ELR (cell line): ENCODE measurements around the gene DTNB.

Source experiments
- DNase-seq: peaks from one replicate; pipeline ENCODE4 v3.0.0-alpha.2; 2015; ENCODE audit warnings: low read depth

The DTNB gene

DNA sequence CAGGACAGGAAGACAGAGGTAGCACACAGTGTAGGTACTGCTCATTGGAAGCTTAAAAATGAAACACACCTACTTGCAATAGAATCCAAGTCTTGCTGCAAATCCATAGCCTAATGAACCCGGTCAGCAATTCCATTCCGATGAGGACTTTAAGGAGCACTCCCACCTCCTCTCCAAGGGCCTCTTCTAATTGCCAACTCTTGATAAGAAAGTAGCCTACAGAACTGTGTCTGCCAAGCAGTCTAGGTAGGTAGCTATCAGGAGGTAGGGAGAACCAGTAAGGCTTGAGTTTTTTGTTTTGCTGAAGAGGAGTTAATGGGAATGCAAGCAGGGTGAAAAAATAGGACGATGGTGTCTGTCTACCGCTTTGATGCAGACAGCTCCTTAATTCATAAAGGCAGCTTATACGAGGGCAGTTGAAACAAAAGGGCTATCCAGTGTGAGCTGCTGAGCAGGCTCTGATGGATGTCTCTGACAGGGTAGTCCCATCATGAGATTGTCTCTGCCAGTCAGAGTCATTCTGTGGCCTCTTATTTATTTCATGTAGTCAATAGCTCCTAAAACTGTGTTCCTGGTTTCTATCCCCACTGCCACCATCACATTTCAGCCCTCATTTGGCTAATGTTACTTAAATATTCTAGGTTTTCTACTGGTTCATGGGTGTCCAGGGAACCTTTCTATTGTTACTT, 176.0 kb downstream of the DTNB start:
- no peak for DNase-seq

GRCh38 chr2:25494616-25495015, 178.8 kb downstream of the DTNB start:
- no peak for DNase-seq

GRCh38 chr2:25493207-25493606, 180.2 kb downstream of the DTNB start:
- DNase-seq = no peak

DNA sequence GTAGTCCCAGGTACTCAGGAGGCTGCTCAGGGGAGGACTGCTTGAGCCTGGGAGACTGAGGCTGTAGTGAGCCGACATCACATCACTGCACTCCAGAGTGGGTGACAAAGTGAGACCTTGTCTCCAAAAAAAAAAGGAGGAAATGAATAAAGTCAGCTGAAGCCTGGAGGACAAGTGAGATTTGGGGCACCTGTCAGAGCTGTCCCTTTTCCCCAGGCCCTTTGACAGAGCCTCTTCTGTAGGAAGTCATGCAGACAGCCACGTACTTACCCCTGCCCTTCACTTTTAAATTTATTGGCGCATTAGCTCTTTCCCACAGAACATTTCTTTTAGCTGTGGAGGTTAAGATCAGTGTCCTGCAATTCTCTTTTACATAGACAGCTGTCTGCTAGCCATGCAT, 180.7 kb downstream of the DTNB start:
- no peak for DNase-seq

- peak; percentile 47 for DNase-seq
These were observed 181.3 kb downstream of the DTNB start for GRCh38 chr2:25491966-25492532.

DNA sequence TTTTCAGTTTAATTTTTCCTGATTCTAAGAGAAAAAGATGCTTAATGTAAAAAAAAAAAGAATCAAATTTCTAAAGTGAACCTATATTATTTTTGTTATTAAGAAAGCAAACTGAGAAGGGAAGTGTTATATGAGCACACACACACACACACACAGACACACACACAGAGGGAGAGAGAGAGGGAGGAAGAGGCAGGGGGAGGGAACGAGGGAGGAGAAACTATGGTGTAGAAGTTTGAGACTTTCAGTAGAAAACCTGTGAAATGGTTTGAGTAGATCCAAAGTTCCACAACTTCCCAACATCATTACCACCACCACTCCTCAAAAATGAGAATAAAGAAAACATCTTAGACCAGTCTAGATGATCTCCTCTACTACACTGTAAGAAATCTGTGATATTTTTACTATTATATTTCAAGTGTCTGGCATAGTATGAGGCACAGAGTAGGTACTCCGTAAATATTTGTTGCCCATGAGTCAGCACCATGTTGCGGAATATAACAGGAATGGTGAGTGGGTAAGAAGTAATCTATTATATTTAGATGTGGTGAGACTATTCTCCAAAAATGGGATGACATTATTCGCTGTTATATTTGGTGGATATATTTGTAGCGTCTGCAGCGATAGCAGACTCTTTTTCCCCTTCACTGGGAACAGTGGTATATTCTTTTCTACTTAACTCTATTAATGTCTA, 182.2 kb downstream of the DTNB start:
- peak; percentile 50 for DNase-seq

GRCh38 chr2:25490217-25490616, 183.2 kb downstream of the DTNB start:
- no peak for DNase-seq

- DNase-seq = no peak
These were observed 183.7 kb downstream of the DTNB start for GRCh38 chr2:25489631-25490030.

DNA sequence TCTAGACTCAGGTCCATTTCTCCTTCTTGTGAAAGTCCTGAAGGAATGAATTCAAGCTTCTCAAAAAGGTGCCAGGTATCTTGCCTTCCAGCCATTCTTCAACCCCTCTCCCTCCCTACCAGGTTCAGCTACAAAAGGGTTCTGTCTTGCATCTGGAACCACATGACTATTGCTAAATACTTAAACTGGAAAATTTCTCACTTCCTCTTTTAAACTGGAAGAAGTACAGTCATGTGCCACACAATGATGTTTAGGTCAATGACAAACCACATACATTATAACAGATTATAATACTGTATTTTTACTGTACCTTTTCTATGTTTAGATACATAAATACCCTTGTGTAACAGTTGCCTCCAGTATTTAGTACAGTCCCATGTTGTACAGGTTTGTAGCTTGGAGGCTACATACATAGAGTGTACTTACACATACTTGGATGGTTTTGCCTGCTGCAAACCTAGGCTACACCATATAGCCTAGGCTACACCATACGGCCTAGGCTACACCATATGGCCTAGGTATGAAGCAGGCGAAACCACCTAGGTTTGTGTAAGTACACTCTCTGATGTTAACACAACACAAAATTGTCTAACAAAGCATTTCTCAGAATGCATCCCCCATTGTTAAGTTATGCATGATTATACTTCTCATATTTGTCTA, 189.6 kb downstream of the DTNB start:
- peak; percentile 43 for DNase-seq

DNA sequence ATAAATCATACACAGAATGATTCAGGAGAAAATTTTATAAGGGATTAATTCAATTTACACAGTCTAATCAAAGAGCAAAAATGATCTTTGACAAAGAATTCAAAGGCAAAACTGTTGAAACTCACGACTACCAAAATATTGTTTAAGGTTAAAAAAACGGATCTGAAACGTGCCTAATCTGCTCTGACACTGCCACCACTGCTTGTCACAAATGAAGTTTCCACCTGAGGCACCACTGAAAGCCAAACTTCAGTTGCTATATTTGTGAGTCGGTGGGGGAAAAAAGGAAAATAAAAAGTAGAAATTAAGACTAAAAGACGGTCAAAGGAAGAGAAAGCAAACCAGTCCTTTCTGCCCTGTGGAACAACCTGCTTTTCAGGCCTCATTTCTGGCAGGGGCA, 191.0 kb downstream of the DTNB start:
- DNase-seq = no peak

GRCh38 chr2:25481381-25482300, 191.7 kb downstream of the DTNB start:
- DNase-seq = peak; percentile 56

- no peak for DNase-seq
These were observed 192.8 kb downstream of the DTNB start for GRCh38 chr2:25480561-25480960.

DNA sequence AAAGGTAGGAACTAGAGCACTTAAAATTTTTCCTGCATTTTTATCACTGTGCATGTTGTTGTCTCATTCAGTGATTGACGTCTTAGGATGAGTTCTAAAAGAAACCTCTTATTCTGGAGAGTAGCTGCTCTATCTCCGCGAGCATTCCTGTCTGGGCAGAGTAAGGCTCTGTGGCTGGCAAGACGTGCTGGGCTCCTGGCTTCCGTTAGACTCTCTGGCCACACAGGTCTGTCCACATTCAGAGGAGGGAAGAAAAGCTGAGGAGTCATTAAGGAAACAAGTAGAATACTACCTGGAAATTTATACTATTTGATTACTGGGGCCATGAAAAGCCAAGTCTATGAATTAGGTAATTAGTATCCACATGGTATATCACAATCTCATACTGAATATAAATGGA, 193.6 kb downstream of the DTNB start:
- DNase-seq = no peak

GRCh38 chr2:25478736-25479135, 194.6 kb downstream of the DTNB start:
- no peak for DNase-seq

- no peak for DNase-seq
These were observed 199.5 kb downstream of the DTNB start for GRCh38 chr2:25473758-25474340.

DNA sequence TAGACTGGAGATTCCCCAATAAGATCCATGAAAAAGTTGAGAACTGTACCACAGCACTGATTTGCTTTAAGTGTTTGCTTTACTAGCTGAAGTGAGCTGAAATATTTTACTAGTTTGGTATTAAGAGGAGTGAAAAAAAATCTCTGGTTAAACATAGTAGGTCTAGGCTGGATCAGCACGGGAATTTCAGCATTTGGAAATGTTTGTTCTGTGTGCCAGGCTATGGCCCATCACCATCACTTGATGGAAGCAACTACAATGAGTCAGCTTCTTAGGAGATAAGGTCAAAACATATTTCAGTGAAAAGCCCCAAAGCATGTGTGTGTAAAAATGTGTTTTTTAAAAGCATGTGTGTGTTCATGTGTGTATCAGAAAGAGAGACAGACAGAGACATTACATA, 200.2 kb downstream of the DTNB start:
- no peak for DNase-seq

DNA sequence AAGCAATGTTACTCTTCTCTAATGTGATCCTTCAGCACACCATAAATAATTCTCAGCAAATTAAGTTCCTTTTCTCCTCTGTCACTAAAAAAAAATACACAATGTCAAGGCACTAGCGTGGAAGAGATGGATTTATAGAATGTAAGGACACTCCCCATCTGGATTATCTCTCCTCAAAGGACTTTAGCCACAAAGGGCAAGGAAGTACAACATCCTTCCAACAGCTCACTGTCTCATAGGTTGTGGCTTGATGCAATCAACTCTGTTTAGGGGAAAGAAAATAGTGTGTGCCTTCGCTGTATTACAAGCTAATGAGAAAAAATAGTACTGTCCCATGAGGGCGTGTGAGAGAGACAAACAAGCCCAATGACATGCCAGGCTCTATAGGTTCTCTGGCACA, 202.6 kb downstream of the DTNB start:
- no peak for DNase-seq

- no peak for DNase-seq
These were observed 205.6 kb downstream of the DTNB start for GRCh38 chr2:25467743-25468142.

DNA sequence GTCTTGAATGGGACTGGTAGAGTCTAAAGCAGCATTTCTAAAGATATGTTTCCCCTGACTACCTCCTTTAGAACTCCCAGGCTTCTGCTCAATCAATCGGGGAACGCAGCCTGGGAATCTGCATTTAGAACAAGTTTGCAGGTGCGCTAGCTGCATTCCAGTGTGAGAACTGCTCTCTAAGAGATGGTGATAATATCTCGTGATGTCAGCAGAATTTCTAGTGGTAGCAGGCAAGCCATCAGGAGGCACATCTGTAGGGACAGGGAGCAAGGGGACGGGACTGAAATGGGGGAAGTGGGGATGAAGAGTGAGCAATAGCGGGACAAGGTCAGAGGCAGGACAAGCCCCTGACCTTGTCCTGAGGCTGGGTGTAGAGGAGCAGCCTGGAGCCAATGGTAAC, 211.4 kb downstream of the DTNB start:
- DNase-seq = no peak

DNA sequence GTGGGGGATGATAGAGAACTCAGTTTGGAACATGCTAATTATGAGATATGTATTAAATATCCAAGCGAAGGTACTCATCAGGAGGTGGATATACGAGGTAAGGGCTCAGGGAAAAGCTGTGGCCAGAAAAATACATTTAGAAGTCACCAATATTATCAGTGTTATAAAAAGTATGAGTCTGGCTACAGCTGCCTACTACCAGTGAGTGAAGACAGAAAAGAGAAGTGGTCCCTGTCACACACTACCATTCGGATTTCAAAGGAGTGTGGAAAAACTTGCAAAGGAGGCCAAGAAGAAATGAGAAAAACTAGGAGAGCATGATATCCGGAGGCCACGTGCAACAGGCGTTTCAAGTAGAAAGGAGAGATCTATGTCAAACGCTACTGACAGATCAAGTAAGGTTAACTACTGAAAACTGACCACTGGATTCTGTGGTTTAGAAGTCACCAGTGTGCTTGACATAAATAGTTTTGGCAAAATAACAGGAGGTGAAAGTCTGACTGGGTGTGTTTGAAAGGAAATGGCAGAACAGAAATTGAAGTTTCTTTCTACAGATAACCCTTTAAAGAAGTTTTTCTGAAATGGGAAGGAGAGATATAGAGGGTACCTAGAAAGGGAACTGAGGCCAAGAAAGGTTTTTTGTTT, 213.0 kb downstream of the DTNB start:
- no peak for DNase-seq
